Type B pancreatic cell (in vitro differentiated cells): ENCODE measurements around the gene SLC47A2. TPM values are rescaled to one million over a fixed set of nuclear protein-coding genes. Genes with fewer than 3 reads are reported as not detected.
A peak's percentile ranks its signal among the peaks of the same experiment; 100 is the strongest.

Experiments used
- DNase-seq: peaks from one replicate; pipeline ENCODE4 v3.0.0; 2021; ENCODE audit warnings: mixed read lengths; ENCODE audit not compliant: unreplicated experiment; ENCODE audit errors: extremely low spot score
- H3K27ac Mint-ChIP-seq: 2 replicates; pipeline ENCODE4 v1.8.0; 2021; ENCODE audit warnings: mild to moderate bottlenecking, mixed read lengths
- H3K27me3 Mint-ChIP-seq: 2 replicates; pipeline ENCODE4 v1.8.0; 2021; ENCODE audit warnings: mixed read lengths
- H3K36me3 Mint-ChIP-seq: 2 replicates; pipeline ENCODE4 v1.8.0; 2021; ENCODE audit warnings: mixed read lengths
- H3K4me1 Mint-ChIP-seq: one replicate; pipeline ENCODE4 v1.8.0; 2021; ENCODE audit warnings: mixed read lengths; ENCODE audit not compliant: unreplicated experiment
- H3K4me3 Mint-ChIP-seq: 2 replicates; pipeline ENCODE4 v1.8.0; 2021; ENCODE audit warnings: mild to moderate bottlenecking, mixed read lengths
- H3K9me3 Mint-ChIP-seq: 2 replicates; pipeline ENCODE4 v1.8.0; 2021; ENCODE audit warnings: mixed read lengths
- total RNA-seq: library from RNA; stranded (reverse); gene quantifications from 2 replicates; pipeline ENCODE4 v1.2.1, GENCODE V29; 2021; ENCODE audit warnings: low replicate concordance
- TF ChIP-seq, protein P1 (sequence below): fragments of 200-600 bp; sonication (generic); conservative IDR thresholded peaks from 2 replicates; pipeline ENCODE4 v1.5.0; 2021; ENCODE audit warnings: antibody characterized with exemption, mild to moderate bottlenecking

The SLC47A2 gene
- total RNA-seq, 1 donor from 2014 or later = not detected

DNA sequence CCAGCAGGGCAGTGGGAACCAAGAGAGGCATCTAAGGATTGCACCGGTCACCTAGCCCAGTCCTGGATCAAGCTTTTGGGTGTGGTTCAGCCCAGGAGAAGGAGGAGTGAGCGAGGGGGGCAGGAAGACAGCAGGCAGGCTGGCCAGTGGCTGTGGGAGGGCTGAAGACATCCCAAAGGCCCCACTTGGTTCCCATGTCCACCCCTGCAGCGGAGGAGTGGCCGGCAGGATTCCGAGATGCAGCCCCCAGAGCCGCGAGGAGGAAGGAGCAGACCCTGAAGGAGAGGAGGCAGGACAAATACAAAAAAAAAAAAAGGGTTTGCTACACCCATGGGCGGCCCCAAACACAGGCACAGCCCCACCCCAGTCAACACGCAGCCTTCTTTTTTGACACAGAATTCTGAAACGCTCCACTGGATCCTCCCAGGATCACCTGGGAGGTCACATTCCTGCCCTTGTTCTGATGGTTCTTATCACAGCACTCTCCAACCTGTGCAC is 1.1 kb upstream of the SLC47A2 start:
- Mint-ChIP-seq H3K9me3 (no peaks in the 10 kb centered on the region), H3K36me3 (no peaks in the 10 kb centered on the region), H3K4me3 (no peak overlapping the region), H3K27ac (no peak overlapping the region), H3K27me3 (peaks cover 3% of the 10 kb centered on the region), H3K4me1 (peaks cover 20% of the 10 kb centered on the region)
- DNase-seq = no peak
- TF ChIP-seq, protein P1, sequence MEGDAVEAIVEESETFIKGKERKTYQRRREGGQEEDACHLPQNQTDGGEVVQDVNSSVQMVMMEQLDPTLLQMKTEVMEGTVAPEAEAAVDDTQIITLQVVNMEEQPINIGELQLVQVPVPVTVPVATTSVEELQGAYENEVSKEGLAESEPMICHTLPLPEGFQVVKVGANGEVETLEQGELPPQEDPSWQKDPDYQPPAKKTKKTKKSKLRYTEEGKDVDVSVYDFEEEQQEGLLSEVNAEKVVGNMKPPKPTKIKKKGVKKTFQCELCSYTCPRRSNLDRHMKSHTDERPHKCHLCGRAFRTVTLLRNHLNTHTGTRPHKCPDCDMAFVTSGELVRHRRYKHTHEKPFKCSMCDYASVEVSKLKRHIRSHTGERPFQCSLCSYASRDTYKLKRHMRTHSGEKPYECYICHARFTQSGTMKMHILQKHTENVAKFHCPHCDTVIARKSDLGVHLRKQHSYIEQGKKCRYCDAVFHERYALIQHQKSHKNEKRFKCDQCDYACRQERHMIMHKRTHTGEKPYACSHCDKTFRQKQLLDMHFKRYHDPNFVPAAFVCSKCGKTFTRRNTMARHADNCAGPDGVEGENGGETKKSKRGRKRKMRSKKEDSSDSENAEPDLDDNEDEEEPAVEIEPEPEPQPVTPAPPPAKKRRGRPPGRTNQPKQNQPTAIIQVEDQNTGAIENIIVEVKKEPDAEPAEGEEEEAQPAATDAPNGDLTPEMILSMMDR = no peak

DNA sequence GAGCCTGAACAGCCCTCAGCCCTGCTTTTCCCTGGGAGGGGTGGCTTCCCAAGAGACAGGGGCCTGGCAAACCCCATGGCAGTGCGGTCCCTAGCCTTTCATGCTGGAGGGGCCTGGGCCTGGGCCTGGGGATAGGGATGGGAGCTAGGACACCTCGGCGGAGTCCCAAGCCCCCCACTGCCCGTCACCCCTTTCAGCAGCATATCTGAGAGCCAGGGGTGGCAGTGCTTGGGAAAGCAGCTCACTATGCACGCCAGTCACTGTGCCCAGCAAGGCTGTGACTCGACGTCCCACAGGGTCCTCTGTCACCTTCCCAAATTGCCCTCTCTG is 612 bp upstream of the SLC47A2 start:
- no peak for DNase-seq
- peaks cover 20% of the 10 kb centered on the region for H3K4me1 Mint-ChIP-seq
- no peaks in the 10 kb centered on the region for H3K9me3 Mint-ChIP-seq
- H3K27me3 Mint-ChIP-seq = peaks cover 3% of the 10 kb centered on the region
- H3K27ac Mint-ChIP-seq = no peak overlapping the region
- H3K36me3 Mint-ChIP-seq = no peaks in the 10 kb centered on the region
- no peak overlapping the region for H3K4me3 Mint-ChIP-seq
- TF ChIP-seq, protein P1 = no peak

DNA sequence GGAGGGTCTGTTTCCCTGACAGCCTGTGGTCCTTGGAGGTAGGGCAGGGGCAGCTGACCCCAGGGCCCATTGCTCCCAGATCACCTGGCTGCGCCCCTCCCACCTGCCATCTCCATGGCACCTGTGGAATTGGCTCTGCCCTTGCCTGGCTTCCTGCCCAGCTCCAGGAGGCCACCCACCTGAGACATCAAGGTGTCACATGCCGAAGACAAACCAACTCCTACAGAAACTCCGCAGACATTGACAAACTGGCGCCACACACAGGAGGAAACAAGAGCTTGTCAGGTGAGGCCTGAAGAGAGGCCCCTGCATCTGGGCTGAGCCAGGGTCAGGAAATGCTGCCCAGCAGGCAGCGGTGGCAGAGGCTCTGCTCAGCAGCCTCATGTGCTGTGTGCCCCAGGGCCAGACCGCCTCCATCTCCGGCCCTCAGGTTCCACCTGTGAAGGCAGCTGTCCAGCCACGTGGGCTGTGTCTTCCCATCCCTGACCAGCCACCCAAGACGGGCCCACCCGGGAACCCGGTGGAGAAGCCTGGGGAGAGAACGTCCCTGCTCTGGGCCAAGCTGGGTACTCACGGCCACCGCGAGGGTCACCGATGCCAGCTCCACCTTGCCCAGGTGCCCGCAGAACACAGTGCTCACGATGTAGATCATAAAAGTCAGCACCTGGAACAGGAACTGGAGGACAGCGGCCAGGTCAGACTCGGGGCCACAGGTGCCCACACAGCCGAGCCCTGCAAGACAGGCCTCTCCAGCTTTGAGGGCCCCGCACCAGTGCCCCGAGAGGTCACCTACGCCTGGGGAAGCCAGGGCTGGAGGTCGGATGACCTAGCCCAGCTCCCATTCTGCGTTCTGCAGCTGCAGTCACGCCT is 1.6 kb downstream of the SLC47A2 start:
- peak; percentile 68 for DNase-seq
- TF ChIP-seq, protein P1 = no peak
- Mint-ChIP-seq H3K27ac (no peak overlapping the region), H3K4me1 (peaks cover 16% of the 10 kb centered on the region), H3K9me3 (no peaks in the 10 kb centered on the region), H3K36me3 (no peaks in the 10 kb centered on the region), H3K4me3 (no peak overlapping the region), H3K27me3 (peaks cover 3% of the 10 kb centered on the region)

DNA sequence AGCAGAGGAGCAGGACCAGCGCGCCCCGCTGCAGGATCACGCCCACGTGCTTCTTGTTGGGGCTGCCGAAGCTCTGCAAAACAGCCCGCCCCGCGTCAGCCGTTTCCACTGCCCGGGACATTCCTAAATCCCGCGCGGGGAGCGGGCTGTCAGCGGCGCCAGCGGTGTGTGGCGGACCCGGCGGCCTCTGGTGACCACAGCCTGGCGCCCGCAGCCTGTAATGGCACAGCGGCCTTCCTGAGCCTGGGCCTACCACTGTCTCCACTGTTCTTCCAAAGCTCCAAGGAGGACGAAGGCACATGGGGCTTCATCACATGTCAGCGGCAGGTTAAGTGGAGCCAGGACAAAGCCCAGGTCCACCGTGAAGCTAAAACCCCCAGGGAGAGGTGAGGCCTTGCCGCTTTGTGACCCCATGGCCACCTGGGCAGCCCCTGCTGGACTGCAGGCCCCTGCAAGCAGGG is 2.5 kb downstream of the SLC47A2 start:
- Mint-ChIP-seq H3K4me1 (peaks cover 10% of the 10 kb centered on the region), H3K27me3 (peaks cover 3% of the 10 kb centered on the region), H3K4me3 (no peak overlapping the region), H3K9me3 (no peaks in the 10 kb centered on the region), H3K27ac (no peak overlapping the region), H3K36me3 (no peaks in the 10 kb centered on the region)
- DNase-seq = peak; percentile 69
- TF ChIP-seq, protein P1 = no peak

DNA sequence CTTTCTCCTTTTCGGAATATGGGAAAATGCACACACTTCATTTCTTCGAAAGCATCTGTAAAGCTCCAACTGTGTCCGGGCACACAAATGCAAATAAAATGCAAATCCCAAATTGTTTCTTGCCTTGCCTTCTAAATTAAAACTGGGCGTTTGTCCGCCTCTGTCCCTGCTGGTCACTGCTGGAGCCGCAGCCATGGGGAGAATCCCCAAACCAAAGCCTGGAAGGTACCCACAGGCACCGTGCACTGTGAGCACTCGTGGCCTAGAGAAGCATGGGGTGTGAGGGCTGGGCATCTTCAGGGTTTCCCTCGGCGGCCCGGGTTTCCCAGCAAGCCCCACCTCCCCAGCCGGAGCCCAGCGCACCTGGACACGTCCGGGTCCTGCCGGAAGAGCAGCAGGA is 2.9 kb downstream of the SLC47A2 start:
- no peak for DNase-seq
- Mint-ChIP-seq H3K36me3 (no peaks in the 10 kb centered on the region), H3K4me1 (peaks cover 9% of the 10 kb centered on the region), H3K4me3 (no peak overlapping the region), H3K9me3 (no peaks in the 10 kb centered on the region), H3K27me3 (peaks cover 3% of the 10 kb centered on the region), H3K27ac (no peak overlapping the region)
- TF ChIP-seq, protein P1 = peak; percentile 57
